Measurements from ENCODE around the gene CCNB3. TPM values are rescaled to one million over a fixed set of nuclear protein-coding genes. Genes with fewer than 3 reads are reported as not detected.

The CCNB3 gene
- total RNA-seq, 1 donor from 2014 or later: 0.26 TPM

DNA sequence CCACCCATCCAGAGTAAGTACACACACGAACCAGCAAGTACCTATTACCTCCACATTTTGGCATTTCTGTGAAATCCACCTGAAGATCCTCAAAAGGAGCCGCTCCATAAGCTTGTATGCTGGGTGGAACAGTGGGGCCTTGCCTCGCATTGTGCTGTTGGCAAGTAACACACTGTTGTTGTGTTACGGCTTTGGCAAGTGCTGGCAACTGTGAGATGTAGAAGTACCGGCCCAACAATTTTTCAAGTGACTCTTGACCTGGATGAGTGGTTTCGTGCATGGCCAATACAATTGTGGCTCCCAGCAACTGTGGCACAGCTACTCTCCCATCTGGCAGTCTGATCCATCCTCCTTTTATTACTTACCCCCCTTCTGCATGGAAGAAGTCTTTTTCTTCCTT is 128.7 kb downstream of the CCNB3 start:
- no peak for DNase-seq (ENCODE audit: low read depth in 2 of 2)

GRCh38 chrX:50343917-50344316 is 139.4 kb downstream of the CCNB3 start:
- no peak for DNase-seq (ENCODE audit: low read depth in 2 of 2)

DNA sequence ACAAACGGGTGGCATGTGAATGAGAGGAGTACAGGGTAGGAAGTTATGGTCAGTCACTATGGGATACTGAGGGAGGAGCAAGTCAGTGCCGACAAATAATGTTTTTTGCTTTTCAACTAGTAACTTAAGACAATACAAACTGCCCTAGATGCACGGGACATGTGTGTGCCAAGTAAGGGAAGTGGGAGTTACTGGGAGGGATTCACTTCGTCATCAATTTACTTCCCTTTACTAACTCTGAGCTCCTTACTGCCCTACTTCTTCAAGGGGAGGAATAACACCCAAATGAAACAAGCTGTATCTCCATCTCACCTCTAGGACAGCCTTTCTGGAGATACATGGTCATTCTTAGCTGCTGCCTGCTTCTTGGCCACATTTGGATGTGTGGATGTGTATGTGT is 168.4 kb downstream of the CCNB3 start:
- DNase-seq (ENCODE audit: low read depth in 2 of 2): no peak

- no peak for DNase-seq (ENCODE audit: low read depth in 2 of 2)
Observed at GRCh38 chrX:50375481-50376267, 171.1 kb downstream of the CCNB3 start.

DNA sequence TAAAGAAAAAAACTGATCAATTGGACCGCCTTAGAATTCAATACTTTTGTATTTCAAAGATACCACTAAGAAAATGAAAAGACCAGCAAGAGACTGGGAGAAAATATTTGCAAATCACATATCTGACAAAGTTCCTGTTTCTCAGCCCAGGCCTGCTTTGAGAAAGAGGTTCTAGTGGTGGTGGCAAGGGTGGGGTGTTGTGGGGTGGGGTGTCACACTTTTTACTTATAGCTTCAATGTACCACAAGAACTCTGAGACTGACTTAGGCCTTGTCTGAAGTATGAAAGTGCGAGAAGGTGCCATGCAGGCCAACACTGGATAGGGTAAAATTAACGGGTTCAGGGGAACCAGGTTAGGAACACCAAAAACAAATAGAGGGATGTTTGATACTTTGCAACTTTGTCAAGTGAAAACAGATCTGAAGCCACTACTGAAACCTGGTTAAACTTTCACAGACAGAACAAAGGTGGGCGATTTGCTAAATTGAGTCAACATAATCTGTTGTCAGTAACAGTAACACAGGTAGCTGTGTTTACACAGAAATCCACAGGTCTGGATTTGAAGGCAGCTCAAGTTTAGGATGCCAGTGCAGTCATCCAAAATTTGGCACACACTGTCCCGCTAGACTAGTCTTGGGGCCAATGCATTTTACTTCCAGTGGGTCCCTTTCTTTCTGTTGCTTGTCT is 177.3 kb downstream of the CCNB3 start:
- no peak for DNase-seq (ENCODE audit: low read depth in 2 of 2)

GRCh38 chrX:50386520-50386919 is 182.0 kb downstream of the CCNB3 start:
- no peak for DNase-seq (ENCODE audit: low read depth in 2 of 2)

GRCh38 chrX:50393902-50394301 is 189.3 kb downstream of the CCNB3 start:
- DNase-seq (ENCODE audit: low read depth in 2 of 2): no peak

Other genes with a start within 250 kb of the CCNB3 start
- not detected in 2 replicates for gene AKAP4, start 3.8 kb upstream of the CCNB3 start, total RNA-seq

Data from dermis microvascular lymphatic vessel endothelial cell (primary cell).